HG02623 (cell line): ENCODE results near the gene WNK2.

ENCODE experiments used
- ATAC-seq: cut with Tn5 transposase; IDR thresholded peaks from one replicate; pipeline ENCODE4 v1.9.1; 2021; ENCODE audit warnings: moderate library complexity; ENCODE audit not compliant: unreplicated experiment

Gene WNK2

DNA sequence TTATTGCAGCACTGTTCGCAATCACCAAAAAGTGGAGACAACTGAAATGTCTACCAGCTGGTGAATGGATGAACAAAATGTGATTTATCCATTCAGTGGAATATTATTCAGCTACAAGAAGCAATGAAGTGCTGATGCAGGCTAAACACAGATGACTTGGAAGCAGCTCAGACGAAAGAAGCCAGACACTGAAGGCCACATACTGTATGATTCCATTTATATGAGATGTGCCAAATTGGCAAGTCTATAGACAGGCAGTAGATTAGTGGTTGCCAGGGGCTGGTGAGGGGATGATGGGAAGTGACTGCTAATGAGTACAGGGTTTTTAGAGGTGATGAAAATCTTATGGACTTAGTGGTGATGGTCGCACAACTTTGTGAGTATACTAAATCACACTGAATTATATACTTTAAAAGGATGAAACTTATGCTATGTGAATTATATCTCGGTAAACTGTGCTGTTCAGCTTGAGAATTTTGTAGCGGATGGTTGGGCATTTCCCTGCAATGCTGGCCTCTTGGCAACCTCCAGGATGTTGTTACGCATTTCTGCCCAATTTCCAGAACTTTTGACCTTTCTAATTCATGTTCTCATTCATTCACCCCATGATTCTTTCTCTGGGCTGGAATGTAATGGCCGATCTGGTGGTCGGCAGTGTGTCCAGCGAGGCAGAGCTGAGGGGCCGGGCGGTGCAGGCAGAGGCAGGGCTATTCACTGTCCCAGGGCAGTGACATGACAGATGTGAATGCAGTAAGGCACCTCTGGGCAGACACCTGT is 22.0 kb upstream of the WNK2 start:
- no peak for ATAC-seq

DNA sequence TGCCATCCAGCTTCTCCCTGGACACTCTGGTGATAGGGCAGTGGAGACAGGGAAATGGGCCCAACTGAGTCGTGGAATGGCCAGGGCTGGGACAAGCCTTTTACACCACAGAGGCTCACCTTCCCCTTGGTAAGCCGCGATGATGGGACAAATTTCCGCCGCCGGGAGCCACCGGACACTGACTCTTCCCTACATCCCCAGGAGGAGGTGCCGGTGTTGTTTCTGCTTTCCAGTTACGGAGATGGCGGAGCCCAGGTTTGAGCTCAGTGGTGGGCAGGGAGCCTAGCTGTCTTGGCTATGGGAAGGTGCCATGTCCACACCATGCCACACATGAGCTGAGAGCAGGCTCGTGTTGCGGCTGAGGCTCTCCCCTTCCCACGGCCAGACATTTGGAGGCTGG is 19.9 kb upstream of the WNK2 start:
- no peak for ATAC-seq

DNA sequence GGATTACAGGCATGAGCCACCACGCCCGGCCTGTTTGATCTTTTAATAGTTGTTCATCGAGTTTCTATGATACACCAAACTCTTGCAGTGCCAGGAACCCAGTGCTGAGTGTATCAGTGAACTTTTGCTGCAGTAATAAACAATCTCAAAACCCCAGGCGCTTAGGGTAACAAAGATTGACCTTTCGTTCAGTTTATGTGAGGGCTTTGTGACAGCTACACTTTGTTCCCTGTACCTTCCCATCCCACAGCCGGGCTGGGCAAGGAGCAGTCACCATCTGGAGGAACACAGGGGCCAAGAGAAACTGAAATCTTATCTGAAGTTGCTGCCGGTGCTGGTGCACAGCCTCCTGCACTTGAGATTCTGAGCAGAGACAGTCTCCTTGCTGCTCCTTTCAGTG is 17.2 kb upstream of the WNK2 start:
- no peak for ATAC-seq

DNA sequence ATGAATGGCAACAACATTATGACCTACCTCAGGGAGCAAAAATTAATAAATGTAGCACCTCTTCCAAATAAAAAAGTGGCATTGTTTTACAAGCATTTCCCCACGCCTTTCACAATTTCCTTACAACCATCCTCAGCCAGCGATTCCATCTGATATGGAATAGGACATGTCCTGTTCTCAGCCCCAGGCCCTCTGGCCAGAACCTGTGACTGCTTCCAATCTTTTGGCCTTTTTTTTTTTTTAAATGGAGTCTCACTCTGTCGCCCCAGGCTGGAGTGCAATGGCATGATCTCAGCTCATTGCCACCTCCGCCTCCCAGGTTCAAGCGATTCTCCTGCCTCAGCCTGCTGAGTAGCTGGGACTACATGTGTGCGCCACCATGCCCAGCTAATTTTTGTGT is 16.8 kb upstream of the WNK2 start:
- ATAC-seq: no peak

DNA sequence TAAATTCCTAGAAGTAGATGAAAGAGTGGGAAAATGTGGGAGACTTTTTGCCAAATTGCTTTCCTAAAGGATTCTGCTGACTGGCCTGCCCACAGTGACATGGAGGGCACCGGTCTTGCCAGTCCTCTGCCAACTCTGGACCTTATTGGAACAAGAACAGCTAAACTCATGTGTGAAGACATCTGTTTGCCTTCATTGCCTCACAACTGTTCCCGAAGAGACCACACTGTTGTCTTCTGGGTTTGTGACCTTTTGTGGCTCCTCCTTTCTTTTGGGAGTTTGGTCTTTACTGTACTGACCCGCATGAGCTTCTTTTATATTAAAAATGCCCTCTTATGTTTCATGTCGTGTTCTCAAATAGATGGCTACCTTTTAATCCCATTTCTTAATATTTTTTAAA is 16.1 kb upstream of the WNK2 start:
- ATAC-seq: no peak

DNA sequence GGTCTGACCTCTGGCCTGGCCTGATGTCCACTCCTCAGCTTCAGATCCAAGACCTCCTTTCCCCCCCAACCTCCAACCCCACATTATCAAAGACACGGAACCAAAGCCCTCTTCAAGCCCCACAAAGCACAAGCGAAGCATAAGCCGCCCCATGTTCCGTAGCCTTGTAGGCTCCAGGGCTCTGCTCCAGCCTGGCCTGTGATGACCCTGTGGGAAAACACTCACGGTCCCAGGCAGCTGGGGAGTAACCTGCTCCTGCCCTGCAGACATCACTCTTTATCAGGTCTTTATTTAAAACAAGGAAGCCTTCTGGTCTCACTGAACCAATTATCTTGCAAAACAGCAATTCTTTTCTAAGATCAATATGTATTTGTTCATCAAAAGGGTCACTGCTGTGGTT is 15.4 kb upstream of the WNK2 start:
- ATAC-seq: no peak

DNA sequence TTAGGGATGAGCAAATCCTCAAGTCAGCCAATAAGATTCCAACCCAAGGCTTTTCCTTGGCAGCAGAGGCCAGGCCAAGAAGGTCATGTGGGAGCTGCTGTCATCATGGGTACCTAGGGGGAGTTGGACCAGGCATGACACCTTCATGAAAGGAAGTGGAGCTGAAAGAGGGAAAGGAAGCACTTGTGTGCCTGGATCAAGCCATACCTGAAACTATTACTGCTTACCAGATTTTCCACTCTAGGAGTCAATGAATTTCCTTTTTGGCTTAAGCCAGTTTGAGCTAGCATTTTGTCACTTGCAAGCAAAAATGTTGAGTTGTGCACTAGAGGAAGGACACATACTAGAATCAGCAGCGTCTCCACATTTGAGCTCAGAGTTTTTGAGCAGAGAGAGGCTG is 14.5 kb upstream of the WNK2 start:
- ATAC-seq: no peak

DNA sequence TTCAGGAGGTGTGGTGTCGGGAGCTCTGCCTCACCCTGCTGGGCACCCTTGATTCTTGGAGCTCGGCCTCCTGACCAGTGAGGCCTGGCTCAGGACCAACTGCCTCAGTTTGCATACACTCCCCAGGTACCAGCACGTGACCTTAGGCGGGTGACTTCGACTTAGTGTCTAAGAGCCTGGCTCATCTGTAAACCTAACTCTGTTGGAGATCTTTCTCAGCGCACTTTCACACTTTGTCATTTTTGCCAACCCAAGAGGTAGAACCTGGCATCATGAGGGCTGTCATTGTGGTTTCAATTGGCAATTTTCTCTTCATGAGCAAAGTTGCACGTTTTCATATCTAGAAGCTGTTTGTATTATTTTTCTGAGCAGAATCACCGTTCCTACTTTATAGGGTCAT is 13.4 kb upstream of the WNK2 start:
- ATAC-seq: no peak

DNA sequence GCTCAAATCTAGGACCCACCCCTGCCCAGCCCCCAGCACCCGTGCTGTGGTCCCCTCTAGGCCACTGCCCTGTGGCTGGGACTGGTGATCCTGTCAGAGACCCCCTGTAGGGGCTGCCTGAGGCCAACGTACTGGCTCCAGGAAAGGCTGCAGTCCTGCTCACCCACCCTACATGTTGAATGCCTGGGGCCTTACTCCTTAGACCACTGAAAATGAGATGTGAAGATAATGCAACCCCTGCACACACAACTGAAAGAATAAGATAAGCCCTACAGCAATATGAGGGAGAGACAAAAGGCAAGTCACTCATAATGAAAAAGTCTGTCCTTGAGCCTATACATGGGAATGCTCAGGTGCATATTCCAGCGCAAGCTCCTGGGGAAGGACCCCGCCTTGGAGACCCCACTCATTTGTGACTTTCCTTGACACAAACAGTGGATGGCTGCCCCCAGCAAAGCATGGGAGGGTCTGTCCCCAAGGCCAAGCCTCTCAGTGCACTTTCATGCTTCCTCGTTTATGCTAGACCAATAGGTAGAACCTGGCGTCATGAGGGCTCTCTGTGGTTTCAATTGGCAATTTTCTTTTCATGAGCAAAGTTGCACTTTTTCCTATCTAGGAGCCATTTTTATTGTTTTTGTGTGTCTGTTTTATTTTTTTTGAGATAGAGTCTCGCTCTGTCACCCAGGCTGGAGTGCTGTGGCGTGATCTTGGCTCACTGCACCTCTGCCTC is 12.5 kb upstream of the WNK2 start:
- ATAC-seq: no peak

DNA sequence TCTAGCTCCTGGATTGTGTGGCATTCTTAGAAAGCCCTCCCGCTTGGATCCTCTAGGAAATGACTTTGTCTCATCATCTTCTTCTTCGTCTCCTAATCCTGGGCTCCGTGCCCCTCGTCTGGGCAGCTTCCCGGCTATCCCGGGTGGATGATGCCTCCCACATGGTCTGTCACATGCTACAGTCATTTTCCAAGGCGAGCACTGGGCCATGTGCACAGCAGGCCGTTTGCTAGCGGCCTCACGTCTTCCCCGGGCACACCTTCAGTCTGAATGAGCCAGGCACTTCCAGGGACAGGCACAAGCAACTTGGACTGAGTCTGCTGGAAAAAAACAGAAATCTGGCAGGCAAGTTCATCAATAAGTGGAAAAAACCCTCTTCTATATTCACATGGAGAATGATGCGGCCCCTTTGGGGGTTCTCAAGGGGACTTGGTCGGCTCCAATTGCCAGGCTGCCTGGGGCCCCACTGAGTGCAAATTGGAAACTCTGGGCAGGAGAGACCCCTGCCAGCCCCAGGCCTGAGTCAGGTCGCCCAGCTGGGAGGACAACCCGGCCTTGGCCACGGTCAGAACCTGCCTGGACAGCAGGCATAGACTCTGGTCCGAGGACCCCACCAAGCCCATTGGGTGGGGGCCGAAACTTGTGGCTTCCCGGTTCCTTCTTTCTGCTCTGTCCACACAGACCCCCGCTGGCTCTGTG is 11.1 kb upstream of the WNK2 start:
- ATAC-seq: no peak

DNA sequence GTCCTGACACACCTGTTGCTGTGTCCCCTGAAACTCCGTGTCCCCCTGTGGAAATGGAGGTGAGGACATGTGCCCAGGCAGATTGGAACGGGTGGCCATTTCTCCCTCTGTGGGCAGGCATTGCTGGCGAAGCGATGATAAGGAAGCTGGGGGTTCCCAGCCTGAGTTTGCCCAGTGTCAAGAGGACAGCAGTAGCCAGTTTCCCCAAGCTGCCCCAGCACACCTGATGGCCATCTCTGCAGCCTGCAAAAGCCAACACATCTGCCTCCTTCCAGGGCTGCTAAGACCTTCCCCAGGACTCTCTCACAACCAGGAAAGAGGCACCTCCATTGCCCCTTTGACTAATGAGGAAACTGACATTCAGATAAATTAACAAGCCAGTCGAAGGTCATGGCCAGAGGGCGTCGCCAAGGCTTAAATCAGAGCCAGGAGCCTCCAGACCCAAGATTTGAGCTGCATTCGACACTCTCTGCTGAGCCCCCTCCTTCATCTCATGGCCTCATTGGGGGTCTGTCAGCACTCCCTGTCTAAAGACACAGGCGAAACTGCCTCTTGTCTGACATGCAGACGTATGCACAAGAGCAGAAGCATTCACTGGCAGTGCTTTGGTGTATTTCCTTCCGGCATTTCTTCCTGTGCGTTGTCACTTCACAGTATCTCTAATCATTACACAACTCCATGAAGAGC is 10.4 kb upstream of the WNK2 start:
- ATAC-seq: no peak

DNA sequence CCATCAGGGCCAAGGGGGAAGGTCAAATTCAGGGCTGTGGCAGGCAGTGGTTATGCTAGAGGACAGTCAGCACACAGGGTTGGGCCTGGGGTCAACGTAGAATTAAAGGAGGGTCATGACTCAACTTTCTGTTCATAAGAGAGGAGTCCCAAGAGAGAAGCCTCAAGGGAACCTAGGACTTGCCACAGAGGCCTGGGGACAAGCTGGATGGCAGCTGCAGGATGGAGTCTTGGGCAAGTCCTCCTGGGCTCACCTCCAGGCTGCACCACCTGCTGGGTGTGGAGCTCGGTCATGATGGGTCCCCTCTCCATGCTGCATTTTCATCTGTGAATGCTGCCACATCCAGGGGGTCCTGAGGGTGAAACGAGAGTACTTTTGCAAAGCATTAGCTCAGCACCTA is 9.0 kb upstream of the WNK2 start:
- ATAC-seq: no peak

DNA sequence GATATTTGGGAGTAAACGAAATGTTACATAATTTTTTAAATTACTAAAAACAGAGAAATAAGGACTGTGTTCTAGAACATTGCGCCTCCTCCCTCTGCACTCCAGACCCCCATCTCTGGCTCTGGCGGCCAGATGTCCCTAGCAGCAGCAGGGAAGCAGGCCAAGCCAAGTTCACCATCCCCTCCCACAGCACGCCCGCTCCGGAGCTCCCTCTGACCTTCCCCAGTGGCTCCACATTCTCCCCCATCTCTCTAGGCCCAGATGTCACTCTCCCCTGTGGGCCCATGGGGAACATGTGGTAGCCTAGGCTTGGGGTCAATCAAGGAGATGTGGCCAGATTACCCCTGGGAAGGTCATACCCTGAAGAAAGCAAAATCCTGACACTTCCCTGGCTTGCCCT is 6.3 kb upstream of the WNK2 start:
- no peak for ATAC-seq

DNA sequence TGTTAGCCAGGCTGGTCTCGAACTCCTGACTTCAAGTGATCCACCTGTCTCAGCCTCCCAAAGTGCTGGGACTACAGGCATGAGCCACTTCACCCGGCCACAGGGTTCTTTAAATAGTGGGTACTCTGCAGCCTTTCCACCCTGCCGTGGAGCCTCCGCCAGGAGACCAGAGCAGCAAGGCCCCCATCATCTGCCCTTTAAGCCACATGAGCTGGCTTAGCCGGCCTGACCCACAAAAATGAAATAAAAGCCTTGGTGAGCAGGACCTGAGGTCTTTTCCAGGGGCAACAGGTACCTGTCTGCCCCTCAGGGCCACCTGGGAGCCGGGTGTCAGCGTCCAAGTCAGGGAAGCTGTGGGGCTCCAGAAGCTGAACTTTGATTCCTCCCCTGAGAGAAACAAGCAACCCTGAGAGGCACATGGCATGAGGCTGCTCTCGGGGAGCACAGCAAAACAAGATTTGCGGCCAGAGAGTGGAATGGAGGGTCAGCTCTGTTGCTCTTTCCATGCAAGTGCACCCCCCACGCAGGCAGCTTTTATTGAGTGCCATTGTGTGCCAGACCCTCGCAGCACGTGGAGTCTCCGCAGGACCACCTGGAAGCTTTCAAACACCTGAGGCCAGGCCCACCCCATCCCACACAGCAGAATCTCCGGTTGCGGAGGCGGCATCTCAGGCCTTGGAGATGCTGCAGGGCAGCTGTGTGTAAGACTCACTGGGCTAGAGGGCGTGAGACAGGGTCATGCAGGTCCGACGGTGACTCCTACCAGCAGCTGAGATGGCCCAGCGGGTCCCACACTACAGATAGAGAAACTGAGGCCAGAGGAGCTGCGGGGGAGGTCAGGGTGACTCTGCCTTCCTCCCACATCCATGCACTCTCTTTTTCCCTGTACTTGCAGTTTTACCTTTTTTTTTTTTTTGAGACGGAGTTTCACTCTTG is 4.8 kb upstream of the WNK2 start:
- no peak for ATAC-seq

DNA sequence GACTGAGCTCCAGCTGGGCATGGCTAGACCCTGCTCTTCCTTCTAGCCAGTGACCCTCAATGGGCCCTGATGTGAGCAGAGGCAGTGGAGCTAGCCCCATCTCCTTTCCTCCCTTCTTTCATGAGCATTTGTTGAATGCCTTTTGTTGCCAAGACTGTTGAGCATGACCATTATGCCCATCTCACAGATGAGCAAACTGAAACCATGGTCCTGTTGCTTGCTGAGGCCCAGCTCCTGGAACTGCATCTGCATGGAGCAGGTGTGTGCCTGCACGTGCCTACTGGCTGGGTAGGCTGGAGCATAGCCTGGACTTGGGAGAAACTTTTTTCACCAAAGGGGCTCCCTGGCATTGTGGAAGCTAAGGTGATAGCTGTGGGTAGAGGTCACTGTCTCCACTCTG is 3.0 kb upstream of the WNK2 start:
- ATAC-seq: no peak

DNA sequence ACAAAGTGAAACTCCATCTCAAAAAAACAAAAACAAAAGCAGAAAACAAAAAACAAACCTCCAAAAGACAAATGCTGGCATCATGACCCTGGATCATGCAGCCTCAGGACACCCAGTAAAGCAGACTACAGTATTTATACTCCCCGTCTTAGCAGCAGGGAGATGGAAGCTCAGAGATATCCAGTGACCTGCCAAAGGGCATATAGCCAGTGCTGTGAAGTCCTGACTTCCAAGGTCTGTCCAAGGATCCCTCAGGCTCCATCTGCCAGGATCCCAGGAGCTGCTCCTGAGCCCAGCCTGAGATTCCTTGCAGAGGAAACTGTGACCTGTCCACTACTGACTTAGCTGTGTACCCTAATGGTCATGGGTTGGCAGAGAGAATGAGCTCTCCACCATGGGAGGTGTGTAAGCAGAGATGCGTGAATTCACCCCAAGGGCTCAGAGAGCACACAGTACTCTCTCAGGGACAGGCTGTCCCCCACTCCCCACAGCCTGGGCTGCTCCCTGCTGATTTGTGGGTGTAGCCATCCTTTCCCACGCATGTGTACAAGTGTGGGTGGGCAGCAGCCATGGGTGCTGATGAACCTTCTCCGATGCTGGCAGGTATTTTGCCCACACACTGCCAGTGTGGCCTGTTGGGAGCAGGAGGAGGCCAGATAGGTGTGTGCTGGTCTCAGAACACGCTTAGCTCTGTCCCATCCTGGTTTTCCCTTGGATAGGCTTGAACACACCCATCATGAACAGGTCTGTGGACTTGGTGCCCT is 2.1 kb upstream of the WNK2 start:
- ATAC-seq: no peak

DNA sequence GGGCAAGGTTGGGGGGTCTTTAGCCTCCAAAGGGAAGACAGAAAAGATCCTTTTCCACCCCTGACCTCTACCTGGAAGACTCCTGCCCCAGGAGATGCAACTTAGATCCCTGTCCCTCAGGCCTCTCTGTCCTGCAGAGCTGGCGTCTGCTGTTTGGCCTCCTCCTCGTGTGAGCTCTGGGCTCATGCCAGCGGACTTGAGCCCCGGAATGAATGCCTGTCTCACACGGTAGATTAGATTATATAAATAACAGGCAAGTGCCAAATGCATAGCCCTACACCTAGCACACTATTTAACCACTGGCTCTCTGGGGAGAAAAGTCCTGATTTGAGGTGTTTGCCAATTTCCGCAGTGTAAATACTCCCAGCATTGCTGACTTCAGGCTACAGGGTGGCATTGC is 1.4 kb upstream of the WNK2 start:
- ATAC-seq: no peak

DNA sequence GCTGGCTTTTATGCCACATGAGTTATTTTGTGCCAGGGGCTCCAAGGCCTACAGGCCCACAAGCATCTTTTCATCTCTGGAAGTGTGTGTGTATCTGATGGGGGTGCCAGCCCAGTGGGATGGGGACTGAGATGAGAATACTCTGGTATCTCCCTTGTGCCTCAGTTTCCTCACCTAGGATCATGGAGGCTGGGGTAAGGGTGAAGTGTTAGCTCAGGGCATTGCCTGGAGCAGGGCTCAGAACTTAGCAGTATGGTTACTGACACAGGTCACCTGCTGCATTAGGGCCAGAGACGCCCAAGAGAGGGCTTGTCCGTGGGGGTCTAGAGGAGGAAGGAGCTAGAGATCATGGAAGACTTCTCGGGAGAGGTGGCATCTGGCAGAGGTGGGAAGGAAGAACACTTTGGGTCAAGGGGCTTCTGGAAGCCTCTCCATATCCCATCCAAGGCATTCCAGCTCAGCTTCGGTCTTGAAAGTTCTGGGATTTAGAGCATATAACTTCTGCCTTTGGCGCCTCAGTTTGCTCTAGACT is 742 bp upstream of the WNK2 start:
- ATAC-seq: no peak

DNA sequence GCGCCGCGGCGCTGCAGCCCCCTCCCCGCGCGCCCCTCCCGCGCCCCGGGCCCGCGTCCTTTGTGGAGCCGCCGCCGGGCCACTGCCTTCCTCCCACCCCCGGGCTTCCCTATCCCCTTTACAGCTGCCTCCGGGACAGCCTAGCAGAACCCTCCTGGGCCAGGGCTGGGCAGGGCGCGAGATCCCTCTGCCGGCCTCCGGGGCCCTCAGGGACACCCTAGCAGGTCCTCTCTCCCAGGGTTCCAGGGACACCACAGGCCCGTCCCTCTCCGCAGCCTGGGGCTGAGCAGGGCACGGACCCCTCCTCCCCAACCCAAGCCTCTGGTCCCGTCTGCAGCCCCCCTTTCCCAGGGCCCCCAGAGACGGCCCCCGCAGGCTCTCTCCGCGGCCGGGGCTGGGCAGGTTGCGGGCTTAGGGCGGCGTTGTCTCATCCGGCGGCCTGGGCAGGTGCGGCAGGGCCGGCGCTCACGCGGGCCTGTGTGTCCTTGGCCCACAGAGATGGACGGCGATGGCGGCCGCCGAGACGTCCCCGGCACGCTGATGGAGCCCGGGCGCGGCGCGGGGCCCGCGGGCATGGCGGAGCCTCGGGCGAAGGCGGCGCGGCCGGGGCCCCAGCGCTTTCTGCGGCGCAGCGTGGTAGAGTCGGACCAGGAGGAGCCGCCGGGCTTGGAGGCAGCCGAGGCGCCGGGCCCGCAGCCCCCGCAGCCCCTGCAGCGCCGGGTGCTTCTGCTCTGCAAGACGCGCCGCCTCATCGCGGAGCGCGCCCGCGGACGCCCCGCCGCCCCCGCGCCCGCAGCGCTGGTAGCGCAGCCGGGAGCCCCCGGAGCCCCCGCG is 710 bp downstream of the WNK2 start:
- no peak for ATAC-seq
